Measurements from ENCODE around the gene CSNK1D. TPM values are rescaled to one million over a fixed set of nuclear protein-coding genes. Genes with fewer than 3 reads are reported as not detected.

Gene CSNK1D
- total RNA-seq, 1 donor from 2014 or later, result 29.0 TPM

- no peak for DNase-seq (ENCODE audit: low read depth)
These were observed 38.5 kb upstream of the CSNK1D start for GRCh38 chr17:82311971-82312370.

DNA sequence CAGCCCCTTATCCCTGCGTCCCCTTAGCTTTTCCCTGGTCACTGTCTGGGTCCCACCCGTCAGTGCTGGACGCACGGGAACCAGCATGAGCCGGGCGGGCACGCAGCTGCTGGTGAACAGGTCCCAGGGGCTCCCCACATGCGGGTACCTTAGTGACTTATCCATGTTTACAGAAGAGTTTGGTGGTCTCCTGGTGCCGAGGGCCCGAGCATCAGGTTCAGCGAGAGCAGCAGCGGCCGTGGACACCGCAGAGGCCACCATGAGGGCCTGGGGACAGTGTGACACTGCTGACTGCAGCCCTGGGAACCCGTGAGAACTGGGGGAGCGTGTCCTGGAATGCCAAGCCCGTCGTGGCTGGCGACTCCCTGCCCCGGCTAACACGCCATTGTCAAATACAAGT is 37.4 kb upstream of the CSNK1D start:
- DNase-seq (ENCODE audit: low read depth), result no peak

GRCh38 chr17:82309656-82310570 is 36.4 kb upstream of the CSNK1D start:
- DNase-seq (ENCODE audit: low read depth), result no peak

GRCh38 chr17:82305727-82306300 is 32.3 kb upstream of the CSNK1D start:
- DNase-seq (ENCODE audit: low read depth), result no peak

DNA sequence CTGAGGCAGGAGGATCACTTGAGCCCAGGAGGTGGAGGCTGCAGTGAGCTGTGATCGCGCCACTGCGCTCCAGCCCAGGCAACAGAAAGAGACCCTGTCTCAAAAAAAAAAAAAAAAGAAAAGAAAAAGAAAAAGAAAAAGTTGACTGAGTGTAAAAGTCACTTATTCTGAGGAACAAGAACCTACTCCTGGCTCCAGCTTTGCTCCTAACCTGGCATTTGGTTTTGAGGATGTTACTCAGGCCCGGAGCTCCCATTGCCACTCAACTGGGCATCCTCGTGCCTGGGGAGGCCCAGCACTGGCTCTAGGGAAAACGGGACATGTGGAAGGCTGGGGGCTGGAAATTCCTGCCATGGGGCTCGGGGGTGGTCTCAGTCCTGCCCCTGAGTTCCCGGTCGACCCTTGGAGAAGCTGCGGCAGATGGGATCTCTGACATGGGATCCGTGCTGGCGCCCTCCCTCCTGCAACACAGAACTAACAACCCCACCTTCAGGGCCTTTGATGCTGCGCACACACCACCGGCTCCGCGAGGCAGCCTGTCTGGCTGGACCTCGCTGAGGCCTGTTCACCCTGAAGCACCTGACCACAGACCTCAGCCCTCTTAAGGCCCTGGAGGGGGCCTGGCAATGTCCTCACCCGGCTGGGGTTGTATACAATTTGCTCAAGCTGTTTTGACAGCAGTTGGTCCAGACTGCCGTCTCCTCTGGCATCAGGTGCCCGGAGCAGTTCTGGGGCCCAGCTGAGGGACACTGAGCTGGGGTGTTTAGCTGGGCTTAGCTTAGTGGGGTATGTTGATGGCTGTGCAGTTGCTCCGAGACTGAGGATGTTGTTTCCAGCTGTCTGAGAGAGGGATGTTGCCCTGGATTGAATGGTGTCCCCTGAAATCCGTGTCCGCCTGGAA is 31.6 kb upstream of the CSNK1D start:
- no peak for DNase-seq (ENCODE audit: low read depth)

DNA sequence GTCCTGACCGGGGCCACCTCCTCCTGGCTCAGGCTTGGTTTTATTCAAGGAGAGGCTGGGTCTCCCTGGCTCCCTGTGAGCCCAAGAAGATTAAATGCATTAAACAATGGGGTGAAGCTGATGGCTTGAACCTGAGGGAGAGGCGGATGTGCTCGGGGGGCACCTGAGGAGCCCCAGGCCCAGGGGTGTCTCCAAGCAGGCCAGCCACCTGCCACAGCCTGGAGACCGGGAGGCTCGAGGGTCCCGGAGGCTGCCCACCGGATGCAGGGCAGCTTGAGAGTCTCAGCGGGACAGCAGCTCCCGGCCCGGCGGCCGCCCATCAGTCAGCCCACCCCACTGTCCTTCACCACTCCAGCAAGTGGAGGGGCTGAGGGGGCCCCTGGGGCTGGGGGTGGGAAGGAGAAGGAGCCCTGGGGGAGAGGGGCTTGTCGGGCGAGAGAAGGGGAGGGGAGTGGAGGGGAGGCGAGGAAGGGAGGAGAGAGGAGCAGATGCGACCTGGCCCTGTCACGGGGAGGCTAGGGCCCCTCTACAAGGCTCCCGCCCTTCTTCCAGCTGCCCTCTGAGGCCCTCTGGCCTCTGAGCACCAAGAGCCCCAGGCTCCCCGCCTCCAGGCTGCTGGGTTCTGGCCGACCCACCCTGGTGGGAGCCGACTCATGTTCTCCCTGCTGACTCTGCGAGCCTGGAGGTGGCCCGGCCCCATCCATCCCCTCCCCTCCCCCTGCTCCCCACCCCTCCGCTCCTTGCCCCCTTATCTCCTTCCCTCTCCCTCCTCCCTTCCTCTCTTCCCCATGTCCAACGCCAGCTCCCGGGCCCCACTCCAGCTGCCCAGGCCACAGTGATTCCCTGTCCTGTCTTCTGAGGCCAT is 30.7 kb upstream of the CSNK1D start:
- DNase-seq (ENCODE audit: low read depth), result no peak

- DNase-seq (ENCODE audit: low read depth), result peak; percentile 22
These were observed 29.8 kb upstream of the CSNK1D start for GRCh38 chr17:82302991-82303943.

- no peak for DNase-seq (ENCODE audit: low read depth)
These were observed 29.1 kb upstream of the CSNK1D start for GRCh38 chr17:82302568-82302963.

- no peak for DNase-seq (ENCODE audit: low read depth)
These were observed 28.5 kb upstream of the CSNK1D start for GRCh38 chr17:82301916-82302567.

DNA sequence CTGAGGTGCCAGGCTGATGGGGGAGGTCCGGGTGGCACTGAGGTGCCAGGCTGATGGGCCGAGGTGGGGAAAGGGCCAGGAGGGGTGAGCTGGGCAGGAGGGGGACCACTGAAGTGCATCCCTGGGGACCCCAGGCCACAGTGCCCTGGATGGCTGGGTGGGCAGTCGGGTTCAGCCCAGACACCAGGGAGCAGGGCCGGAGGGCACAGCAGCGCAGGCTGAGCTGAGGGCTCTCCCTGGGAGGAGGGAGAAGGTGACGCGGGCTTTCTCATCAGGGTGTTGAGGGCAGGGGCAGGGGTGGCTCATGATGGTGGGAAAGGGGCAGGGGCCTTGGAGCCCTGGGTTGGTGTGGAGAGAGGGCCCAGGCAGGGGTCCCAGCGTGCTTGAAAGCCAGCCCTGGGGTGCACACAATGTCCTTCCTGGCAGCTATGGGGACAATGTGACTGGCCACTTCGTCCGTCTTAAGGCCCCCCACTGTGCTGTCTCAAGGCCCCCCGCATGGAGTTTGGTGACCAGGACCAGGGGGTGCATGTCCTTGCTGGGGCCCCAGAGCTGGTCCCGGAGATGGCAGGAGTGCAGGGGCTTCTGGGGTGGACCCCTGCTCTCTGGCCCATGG is 27.9 kb upstream of the CSNK1D start:
- no peak for DNase-seq (ENCODE audit: low read depth)

DNA sequence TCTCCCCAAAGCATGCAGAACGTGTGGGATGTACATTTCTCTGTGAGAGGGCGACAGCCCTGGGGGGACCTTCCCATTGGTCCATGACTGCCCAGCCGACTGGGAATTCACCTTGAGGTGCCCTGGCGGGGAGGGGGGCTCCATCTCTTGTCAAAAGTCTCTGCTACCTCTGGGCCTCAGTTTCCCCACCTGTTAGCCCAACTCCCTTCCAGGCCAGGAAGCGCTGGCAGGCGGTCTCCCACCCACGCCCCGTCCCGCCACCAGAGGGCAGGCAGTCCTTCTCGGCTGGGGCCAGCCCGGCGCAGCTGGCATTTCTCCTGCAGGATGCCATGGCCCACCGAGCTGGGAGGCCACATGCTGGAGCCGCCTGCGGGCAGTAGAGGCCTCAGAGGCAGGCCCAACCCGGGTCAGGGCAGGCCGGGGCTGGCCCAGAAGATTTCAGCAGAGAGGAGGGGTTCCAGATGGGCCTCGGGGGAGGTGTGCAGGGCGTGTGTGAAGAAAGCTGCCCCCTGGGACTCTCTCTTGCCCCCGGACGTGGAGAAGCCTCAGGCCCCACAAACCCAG is 27.3 kb upstream of the CSNK1D start:
- peak; percentile 81 for DNase-seq (ENCODE audit: low read depth)

GRCh38 chr17:82300228-82300627 is 26.7 kb upstream of the CSNK1D start:
- no peak for DNase-seq (ENCODE audit: low read depth)

- no peak for DNase-seq (ENCODE audit: low read depth)
These were observed 26.0 kb upstream of the CSNK1D start for GRCh38 chr17:82299452-82299851.

GRCh38 chr17:82298538-82299421 is 25.3 kb upstream of the CSNK1D start:
- no peak for DNase-seq (ENCODE audit: low read depth)

- peak; percentile 90 for DNase-seq (ENCODE audit: low read depth)
These were observed 24.4 kb upstream of the CSNK1D start for GRCh38 chr17:82297714-82298537.

DNA sequence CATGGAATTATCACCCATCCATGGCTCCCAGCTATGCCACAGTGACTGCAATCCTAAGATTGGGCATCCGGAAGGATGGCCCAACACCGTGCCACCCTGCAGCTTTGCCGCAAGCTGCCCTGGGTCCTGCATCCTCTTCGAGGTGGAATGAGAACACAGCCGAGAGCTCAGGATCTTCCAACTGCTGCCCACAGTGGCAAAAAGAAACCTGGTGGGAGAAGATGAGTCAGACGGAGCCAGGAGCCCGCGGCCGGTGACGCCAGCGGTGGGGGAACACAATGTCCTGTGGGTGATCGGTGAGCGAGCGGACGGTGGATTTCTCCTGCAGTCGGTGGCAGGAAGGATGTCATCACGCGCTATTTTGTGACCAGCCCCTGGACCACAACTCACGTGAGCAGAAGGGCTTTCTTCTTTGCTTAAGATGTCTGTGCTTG is 23.8 kb upstream of the CSNK1D start:
- DNase-seq (ENCODE audit: low read depth), result peak; percentile 83

Data from myocyte (in vitro differentiated cells).